ENCODE results near the gene SLC7A11.

DNA sequence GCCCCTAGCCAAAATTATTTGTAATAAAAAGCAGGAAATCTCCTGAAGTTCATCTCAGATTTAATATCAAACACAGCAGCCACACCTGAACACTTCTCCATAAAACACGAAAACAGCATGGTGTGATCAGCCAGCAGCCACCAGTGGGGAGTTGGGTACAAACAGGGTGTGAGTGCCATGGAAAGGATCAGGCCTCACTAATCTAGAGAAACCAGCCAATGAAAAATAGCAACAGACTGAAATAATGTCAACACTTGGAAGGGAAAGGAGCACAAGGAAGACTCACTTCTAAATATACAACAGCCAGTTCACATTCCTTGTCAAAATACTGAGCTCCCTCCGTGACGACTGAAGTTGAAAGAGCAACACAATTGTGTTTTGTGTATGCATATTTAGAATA lies 46.0 kb downstream of the SLC7A11 start:
- TF ChIP-seq, protein P1, sequence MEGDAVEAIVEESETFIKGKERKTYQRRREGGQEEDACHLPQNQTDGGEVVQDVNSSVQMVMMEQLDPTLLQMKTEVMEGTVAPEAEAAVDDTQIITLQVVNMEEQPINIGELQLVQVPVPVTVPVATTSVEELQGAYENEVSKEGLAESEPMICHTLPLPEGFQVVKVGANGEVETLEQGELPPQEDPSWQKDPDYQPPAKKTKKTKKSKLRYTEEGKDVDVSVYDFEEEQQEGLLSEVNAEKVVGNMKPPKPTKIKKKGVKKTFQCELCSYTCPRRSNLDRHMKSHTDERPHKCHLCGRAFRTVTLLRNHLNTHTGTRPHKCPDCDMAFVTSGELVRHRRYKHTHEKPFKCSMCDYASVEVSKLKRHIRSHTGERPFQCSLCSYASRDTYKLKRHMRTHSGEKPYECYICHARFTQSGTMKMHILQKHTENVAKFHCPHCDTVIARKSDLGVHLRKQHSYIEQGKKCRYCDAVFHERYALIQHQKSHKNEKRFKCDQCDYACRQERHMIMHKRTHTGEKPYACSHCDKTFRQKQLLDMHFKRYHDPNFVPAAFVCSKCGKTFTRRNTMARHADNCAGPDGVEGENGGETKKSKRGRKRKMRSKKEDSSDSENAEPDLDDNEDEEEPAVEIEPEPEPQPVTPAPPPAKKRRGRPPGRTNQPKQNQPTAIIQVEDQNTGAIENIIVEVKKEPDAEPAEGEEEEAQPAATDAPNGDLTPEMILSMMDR (IDR thresholded peaks at IDR 0.05): no peak
- TF ChIP-seq POLR2A (IDR thresholded peaks at IDR 0.05) (no peak), POLR2AphosphoS5 (IDR thresholded peaks at IDR 0.05) (no peak)
